ENCODE measurements around the gene EDEM1.

DNA sequence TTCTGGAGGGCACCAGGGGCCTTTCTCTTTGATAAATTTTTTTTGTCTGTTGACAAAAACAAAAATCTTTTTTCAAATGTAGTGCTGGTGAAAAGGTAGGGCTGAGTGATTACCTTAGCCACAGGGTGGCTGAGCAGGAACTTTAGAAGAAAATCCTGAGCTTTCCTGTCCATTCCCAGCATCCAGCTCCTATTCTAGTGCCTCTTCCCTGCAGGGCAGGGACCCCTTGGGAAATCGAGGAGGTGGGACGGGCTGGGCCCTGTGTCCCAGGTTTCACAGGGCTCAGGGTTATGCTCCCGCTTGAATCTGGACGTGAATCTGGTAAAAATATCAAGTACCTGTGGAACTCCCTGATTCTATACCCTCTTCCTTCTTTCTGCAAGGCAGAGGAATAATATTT is 31.7 kb downstream of the EDEM1 start:
- TF ChIP-seq SUZ12 (IDR thresholded peaks at IDR 0.05; ENCODE audit: extremely low read depth, insufficient read depth, insufficient read length), result no peak
- no peak for TF ChIP-seq YY1 (IDR thresholded peaks at IDR 0.05; ENCODE audit: insufficient read depth, insufficient read length)
- no peak for TF ChIP-seq ZNF274 (IDR thresholded peaks at IDR 0.05; ENCODE audit: low read depth, low read length)
